ENCODE data around the gene ZNF100. TPM values are rescaled to one million over a fixed set of nuclear protein-coding genes. Genes with fewer than 3 reads are reported as not detected.

The ZNF100 gene
- polyA plus RNA-seq, 3 donors, result 13.4 to 17.3 (median 17.0) TPM

Other genes starting within 250 kb of the ZNF100 start
- 10 to 100 TPM; 33.3 to 45.1 (median 40.3) TPM for gene ZNF43, start 68.6 kb upstream of the ZNF100 start, polyA plus RNA-seq (ENCODE audit: insufficient read length in 3 of 3)
- gene ZNF208, start 243.4 kb upstream of the ZNF100 start, polyA plus RNA-seq (ENCODE audit: insufficient read length in 3 of 3), result 1 to 10 TPM; 1.6 to 9.8 (median 1.8) TPM